HL-60 (cell line): ENCODE measurements around the gene BTNL3.

Experiments
- DNase-seq, 2 experiments: peaks; one replicate each; pipeline ENCODE4 v3.0.0-alpha.2; 2010 to 2020; ENCODE audit warnings: low read depth in 1 of 2, low spot score in 1 of 2
- H3K27ac ChIP-seq: fragments of 250-450 bp; sonication (Bioruptor Pico); replicated peaks from 2 replicates; pipeline ENCODE4 v1.5.1; 2020; ENCODE audit warnings: mild to moderate bottlenecking, moderate library complexity
- H3K27me3 ChIP-seq: fragments of 250-450 bp; sonication (Bioruptor Pico); 2 replicates; pipeline ENCODE4 v1.5.1; 2021; ENCODE audit warnings: mild to moderate bottlenecking, moderate library complexity; ENCODE audit not compliant: insufficient read depth, poor library complexity, severe bottlenecking
- H3K4me3 ChIP-seq: replicated peaks from 2 replicates; pipeline ENCODE4 v1.5.1; 2011; ENCODE audit warnings: mild to moderate bottlenecking, control low read depth, low read length; ENCODE audit not compliant: insufficient read depth
- GABPA ChIP-seq: IDR thresholded peaks from 2 replicates; pipeline ENCODE4 v1.6.1; 2012; ENCODE audit warnings: low read depth
- POLR2AphosphoS5 ChIP-seq: IDR thresholded peaks from 2 replicates; pipeline ENCODE4 v1.6.1; 2012; ENCODE audit warnings: low read depth
- SPI1 ChIP-seq: IDR thresholded peaks from 2 replicates; pipeline ENCODE4 v1.6.1; 2012; ENCODE audit warnings: low read depth, mild to moderate bottlenecking, borderline replicate concordance
- TF ChIP-seq, protein P1 (sequence below): IDR thresholded peaks from one replicate; pipeline ENCODE4 v1.5.1; 2011; ENCODE audit warnings: low read length, control low read depth, inconsistent platforms; ENCODE audit not compliant: insufficient read depth
- TF ChIP-seq, protein P2 (sequence below): IDR thresholded peaks from 2 replicates; pipeline ENCODE4 v1.6.1; 2012; ENCODE audit warnings: low read depth; ENCODE audit not compliant: insufficient replicate concordance

The BTNL3 gene

DNA sequence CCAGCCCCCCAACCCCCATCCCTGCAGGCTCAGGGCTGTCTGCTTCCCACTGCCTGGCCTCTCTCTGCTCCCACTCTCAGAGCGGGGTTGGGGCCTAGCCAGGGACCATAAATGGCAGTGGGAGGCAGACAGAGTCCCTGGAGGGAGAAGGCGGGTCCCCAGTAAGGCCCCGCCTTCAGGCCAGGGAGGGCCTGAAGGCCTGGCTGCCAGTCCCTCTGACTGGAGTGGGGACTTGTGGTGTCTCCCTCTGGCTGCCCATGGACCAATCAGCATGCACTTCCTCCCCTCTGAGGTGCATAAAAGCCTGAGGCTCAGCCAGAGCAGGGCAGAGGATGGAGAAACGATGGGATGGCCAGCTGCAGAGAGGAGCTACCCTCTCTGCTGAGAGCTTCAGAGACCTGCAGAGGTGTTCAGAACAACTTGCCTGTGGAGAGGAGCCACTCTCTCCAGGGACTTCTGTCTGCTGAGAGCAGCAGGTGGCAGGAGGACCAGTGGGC is 48.8 kb downstream of the BTNL3 start:
- Histone ChIP-seq H3K4me3 (no peak overlapping the region), H3K27me3 (peaks cover 4% of the 10 kb centered on the region), H3K27ac (no peak overlapping the region)
- TF ChIP-seq GABPA (no peak), POLR2AphosphoS5 (no peak), SPI1 (no peak)
- TF ChIP-seq, protein P1, sequence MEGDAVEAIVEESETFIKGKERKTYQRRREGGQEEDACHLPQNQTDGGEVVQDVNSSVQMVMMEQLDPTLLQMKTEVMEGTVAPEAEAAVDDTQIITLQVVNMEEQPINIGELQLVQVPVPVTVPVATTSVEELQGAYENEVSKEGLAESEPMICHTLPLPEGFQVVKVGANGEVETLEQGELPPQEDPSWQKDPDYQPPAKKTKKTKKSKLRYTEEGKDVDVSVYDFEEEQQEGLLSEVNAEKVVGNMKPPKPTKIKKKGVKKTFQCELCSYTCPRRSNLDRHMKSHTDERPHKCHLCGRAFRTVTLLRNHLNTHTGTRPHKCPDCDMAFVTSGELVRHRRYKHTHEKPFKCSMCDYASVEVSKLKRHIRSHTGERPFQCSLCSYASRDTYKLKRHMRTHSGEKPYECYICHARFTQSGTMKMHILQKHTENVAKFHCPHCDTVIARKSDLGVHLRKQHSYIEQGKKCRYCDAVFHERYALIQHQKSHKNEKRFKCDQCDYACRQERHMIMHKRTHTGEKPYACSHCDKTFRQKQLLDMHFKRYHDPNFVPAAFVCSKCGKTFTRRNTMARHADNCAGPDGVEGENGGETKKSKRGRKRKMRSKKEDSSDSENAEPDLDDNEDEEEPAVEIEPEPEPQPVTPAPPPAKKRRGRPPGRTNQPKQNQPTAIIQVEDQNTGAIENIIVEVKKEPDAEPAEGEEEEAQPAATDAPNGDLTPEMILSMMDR: no peak
- TF ChIP-seq, protein P2, sequence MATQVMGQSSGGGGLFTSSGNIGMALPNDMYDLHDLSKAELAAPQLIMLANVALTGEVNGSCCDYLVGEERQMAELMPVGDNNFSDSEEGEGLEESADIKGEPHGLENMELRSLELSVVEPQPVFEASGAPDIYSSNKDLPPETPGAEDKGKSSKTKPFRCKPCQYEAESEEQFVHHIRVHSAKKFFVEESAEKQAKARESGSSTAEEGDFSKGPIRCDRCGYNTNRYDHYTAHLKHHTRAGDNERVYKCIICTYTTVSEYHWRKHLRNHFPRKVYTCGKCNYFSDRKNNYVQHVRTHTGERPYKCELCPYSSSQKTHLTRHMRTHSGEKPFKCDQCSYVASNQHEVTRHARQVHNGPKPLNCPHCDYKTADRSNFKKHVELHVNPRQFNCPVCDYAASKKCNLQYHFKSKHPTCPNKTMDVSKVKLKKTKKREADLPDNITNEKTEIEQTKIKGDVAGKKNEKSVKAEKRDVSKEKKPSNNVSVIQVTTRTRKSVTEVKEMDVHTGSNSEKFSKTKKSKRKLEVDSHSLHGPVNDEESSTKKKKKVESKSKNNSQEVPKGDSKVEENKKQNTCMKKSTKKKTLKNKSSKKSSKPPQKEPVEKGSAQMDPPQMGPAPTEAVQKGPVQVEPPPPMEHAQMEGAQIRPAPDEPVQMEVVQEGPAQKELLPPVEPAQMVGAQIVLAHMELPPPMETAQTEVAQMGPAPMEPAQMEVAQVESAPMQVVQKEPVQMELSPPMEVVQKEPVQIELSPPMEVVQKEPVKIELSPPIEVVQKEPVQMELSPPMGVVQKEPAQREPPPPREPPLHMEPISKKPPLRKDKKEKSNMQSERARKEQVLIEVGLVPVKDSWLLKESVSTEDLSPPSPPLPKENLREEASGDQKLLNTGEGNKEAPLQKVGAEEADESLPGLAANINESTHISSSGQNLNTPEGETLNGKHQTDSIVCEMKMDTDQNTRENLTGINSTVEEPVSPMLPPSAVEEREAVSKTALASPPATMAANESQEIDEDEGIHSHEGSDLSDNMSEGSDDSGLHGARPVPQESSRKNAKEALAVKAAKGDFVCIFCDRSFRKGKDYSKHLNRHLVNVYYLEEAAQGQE: no peak
- DNase-seq: no peak

DNA sequence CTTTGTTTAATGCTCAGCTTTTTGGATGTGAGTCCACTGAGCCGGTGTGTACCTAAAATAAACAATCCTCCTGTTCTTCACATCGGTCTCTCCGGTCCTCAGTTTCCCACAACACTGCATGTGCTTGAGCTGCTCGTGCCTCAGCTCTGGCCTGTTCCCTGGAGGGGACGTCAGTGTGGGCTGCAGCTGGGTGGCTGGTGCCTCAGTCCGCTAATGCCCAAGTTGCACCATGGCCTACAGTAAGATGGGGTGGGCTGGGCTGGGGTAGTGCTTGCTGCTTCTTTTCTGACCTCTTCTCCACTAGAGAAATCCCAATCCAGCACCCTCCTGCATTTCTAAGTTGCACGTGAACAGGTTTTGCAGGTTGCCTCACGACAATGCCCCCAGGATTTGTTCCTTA is 50.8 kb downstream of the BTNL3 start:
- H3K4me3 ChIP-seq: no peak overlapping the region
- TF ChIP-seq POLR2AphosphoS5: no peak
- TF ChIP-seq, protein P2: no peak
- no peak for TF ChIP-seq GABPA
- TF ChIP-seq, protein P1: no peak
- TF ChIP-seq SPI1: no peak
- no peak overlapping the region for H3K27ac ChIP-seq
- DNase-seq: no peak
- H3K27me3 ChIP-seq: peaks cover 4% of the 10 kb centered on the region

DNA sequence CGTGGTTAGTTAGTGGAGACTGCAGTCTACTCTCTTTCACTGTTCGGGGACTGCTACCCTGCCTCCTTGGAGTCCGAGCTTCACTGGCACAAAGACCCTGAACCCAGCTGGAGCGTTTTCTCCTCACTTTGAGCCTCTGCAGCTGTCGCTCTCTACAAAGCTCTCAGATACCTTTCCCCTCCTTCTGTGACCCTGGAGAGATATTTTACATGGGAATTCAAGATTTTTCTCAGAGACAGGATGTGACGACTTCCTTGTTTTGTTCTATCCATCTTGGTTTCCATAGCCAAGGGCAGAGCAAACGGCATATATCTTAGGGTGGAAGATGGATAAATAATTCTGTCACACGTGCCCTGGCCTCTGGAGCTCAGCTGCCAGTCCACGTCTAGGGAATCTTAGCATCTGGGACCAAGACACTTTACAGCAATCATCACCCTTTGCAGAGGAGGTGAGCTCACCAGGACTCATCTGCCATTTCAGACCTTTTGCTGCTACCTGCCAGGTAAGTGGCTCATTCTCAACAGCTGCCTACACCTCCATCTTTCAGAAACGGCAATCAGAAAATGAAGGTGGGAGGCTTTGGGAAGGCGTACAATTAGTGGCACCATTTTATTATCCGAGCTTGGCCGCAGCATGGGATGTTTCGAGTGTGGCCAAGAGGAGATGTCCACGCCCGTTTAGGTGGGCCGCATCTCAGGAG is 51.4 kb downstream of the BTNL3 start, which contains the start of gene BTNL9:
BTNL9 (plus strand) TSS at position 336 of the 700 bp plus-strand sequence. CDS start 5,224 bp downstream, outside the sequence.
- DNase-seq: no peak
- H3K27me3 ChIP-seq: peaks cover 4% of the 10 kb centered on the region
- H3K27ac ChIP-seq: no peak within 1 kb of the TSS
- H3K4me3 ChIP-seq: no peak within 1 kb of the TSS
- TF ChIP-seq SPI1: no peak
- TF ChIP-seq GABPA: no peak
- no peak for TF ChIP-seq POLR2AphosphoS5
- TF ChIP-seq, protein P1: no peak
- TF ChIP-seq, protein P2: no peak
